Measurements from ENCODE around the gene TRAP1. TPM values are rescaled to one million over a fixed set of nuclear protein-coding genes. Genes with fewer than 3 reads are reported as not detected.
"Not testable (repeated sequence)": the region's sequence is repeated elsewhere in the genome, so short reads cannot be mapped to it uniquely, and the experiment has no call there.

TRAP1 gene
- total and polyA plus RNA-seq, 5 donors from 2014 or later: 38.7 to 65.0 (median 48.0) TPM

DNA sequence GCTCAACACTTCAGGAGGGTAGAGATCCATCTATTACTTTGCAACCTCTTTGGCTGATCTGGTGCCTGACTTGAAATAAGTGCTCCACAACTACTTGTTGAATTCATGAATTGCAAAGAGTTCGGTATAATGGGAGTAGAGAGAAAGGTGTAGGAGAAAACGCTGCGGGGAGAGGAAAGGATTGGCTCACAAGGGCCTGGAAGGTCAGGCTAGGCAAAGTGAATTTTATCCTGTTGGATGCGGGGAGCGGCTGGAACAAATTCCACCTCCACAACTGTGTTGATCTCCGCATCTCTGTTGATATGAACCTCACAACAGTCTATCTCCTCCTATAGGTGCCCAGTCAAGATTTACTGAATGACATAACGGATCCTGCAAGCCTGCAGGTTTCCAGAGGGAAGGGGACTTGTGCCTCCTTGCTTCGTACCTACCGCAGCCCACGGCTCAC is 106.6 kb downstream of the TRAP1 start:
- Mint-ChIP-seq H3K36me3 (peaks cover 19% of the 10 kb centered on the region), H3K4me1 (peaks cover 18 to 60% (median 45%) of the 10 kb centered on the region in 4 donors), H3K27ac (peak overlapping the region in 2 of 3 donors; percentile 90 to 98), H3K4me3 (peak overlapping the region; percentile 94 to 100 (median 99)), H3K9me3 (peaks cover 0 to 1% (median 0%) of the 10 kb centered on the region in 7 donors), H3K27me3 (no peaks in the 10 kb centered on the region)
- Histone ChIP-seq H3K4me3 (ENCODE audit: low read depth, low read length) (peak overlapping the region; percentile 86), H3K36me3 (ENCODE audit: control insufficient read depth, insufficient read depth, low read length) (no peaks in the 10 kb centered on the region), H3K27ac (ENCODE audit: insufficient read depth, low read length, poor library complexity, severe bottlenecking) (peak overlapping the region; percentile 87), H3K4me1 (ENCODE audit: control insufficient read depth, insufficient read depth, low read length, poor library complexity, severe bottlenecking) (peaks cover 35% of the 10 kb centered on the region), H3K27me3 (ENCODE audit: control insufficient read depth, insufficient read depth, low read length) (no peaks in the 10 kb centered on the region), H3K9me3 (ENCODE audit: control insufficient read depth in 2 of 2, low read length in 2 of 2) (no peaks in the 10 kb centered on the region)
- DNase-seq (peak in 1 of 3 donors; percentile 30), ATAC-seq (ENCODE audit: low read depth in 2 of 2) (no peak)

- Histone ChIP-seq H3K27me3 (ENCODE audit: control insufficient read depth, insufficient read depth, low read length) (no peaks in the 10 kb centered on the region), H3K27ac (ENCODE audit: insufficient read depth, low read length, poor library complexity, severe bottlenecking) (peak overlapping the region; percentile 87), H3K36me3 (ENCODE audit: control insufficient read depth, insufficient read depth, low read length) (no peaks in the 10 kb centered on the region), H3K4me1 (ENCODE audit: control insufficient read depth, insufficient read depth, low read length, poor library complexity, severe bottlenecking) (peaks cover 28% of the 10 kb centered on the region), H3K4me3 (ENCODE audit: low read depth, low read length) (peak overlapping the region; percentile 86), H3K9me3 (ENCODE audit: control insufficient read depth in 2 of 2, low read length in 2 of 2) (no peaks in the 10 kb centered on the region)
- ATAC-seq (ENCODE audit: low read depth in 2 of 2): no peak
- Mint-ChIP-seq H3K4me1 (peaks cover 12 to 54% (median 39%) of the 10 kb centered on the region in 4 donors), H3K27ac (peak overlapping the region in 2 of 3 donors; percentile 90 to 98), H3K36me3 (peaks cover 16% of the 10 kb centered on the region), H3K9me3 (peaks cover 0 to 1% (median 0%) of the 10 kb centered on the region in 7 donors), H3K4me3 (peak overlapping the region; percentile 94 to 100 (median 99)), H3K27me3 (no peaks in the 10 kb centered on the region)
- DNase-seq: no peak
Measured at GRCh38 chr16:3609895-3610697, 107.2 kb downstream of the TRAP1 start.

DNA sequence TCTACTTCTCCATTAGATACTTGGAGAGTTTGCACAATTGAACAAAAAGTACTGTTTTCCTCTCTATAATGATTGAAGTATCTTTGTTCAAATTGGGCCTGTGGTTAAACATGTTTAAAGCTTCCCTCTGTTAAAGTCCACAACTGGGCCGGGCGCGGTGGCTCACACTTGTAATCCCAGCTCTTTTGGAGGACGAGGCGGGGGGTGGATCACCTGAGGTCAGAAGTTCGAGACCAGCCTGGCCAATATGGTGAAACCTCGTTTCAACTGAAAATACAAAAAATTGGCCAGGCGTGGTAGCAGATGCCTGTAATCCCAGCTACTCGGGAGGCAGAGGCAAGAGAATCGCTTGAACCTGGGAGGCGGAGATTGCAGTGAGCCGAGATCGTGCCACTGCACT is 108.3 kb downstream of the TRAP1 start:
- ATAC-seq (ENCODE audit: low read depth in 2 of 2); H3K9me3 Mint-ChIP-seq; H3K9me3 ChIP-seq (ENCODE audit: control insufficient read depth in 2 of 2, low read length in 2 of 2); H3K27ac ChIP-seq (ENCODE audit: insufficient read depth, low read length, poor library complexity, severe bottlenecking); H3K36me3 Mint-ChIP-seq; H3K27me3 ChIP-seq (ENCODE audit: control insufficient read depth, insufficient read depth, low read length); H3K27me3 Mint-ChIP-seq; H3K4me3 ChIP-seq (ENCODE audit: low read depth, low read length); DNase-seq; H3K36me3 ChIP-seq (ENCODE audit: control insufficient read depth, insufficient read depth, low read length): not testable (repeated sequence)
- H3K4me3 Mint-ChIP-seq: peak overlapping the region in 2 of 4 donors; percentile 76 to 98
- peak overlapping the region in 2 of 3 donors; percentile 7 to 38 for H3K27ac Mint-ChIP-seq
- peaks cover 28% of the 10 kb centered on the region for H3K4me1 ChIP-seq (ENCODE audit: control insufficient read depth, insufficient read depth, low read length, poor library complexity, severe bottlenecking)
- peaks cover 10 to 44% (median 30%) of the 10 kb centered on the region in 4 donors for H3K4me1 Mint-ChIP-seq

DNA sequence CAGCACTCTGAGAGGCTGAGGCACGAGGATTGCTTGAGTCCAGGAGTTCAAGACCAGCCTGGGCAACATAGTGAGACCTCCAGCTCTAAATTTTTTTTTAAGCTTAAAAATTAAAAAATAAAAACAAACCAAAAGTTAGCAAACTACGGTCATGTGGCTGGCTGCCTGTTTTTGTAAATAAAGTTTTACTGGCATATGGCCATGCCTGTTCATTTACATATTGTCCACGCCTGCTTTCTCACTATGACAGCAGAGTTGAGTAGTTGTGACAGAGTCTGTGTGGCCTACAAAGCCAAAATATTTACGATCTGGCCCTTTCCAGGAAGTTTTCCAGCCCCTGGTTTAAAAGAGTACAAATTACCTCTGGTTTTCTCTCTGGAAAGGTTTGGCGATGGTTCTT is 109.3 kb downstream of the TRAP1 start:
- Histone ChIP-seq H3K4me3 (ENCODE audit: low read depth, low read length) (no peak overlapping the region), H3K9me3 (ENCODE audit: control insufficient read depth in 2 of 2, low read length in 2 of 2) (no peaks in the 10 kb centered on the region), H3K36me3 (ENCODE audit: control insufficient read depth, insufficient read depth, low read length) (no peaks in the 10 kb centered on the region), H3K4me1 (ENCODE audit: control insufficient read depth, insufficient read depth, low read length, poor library complexity, severe bottlenecking) (peaks cover 21% of the 10 kb centered on the region), H3K27ac (ENCODE audit: insufficient read depth, low read length, poor library complexity, severe bottlenecking) (no peak overlapping the region), H3K27me3 (ENCODE audit: control insufficient read depth, insufficient read depth, low read length) (no peaks in the 10 kb centered on the region)
- Mint-ChIP-seq H3K4me1 (peaks cover 10 to 36% (median 23%) of the 10 kb centered on the region in 4 donors), H3K36me3 (peaks cover 10% of the 10 kb centered on the region), H3K27ac (no peak overlapping the region), H3K27me3 (no peaks in the 10 kb centered on the region), H3K4me3 (no peak overlapping the region), H3K9me3 (peaks cover 0 to 1% (median 0%) of the 10 kb centered on the region in 7 donors)
- DNase-seq (no peak), ATAC-seq (ENCODE audit: low read depth in 2 of 2) (no peak)

Other genes with a start within 250 kb of the TRAP1 start
- not detected for gene C16orf90, start 222.0 kb downstream of the TRAP1 start, total RNA-seq
- not detected for gene C16orf90, start 222.0 kb downstream of the TRAP1 start, polyA plus RNA-seq
- 11.3 TPM for gene CLUAP1, start 216.5 kb downstream of the TRAP1 start, total RNA-seq
- 10 to 100 TPM; 20.6 to 35.1 (median 21.3) TPM for gene CLUAP1, start 216.5 kb downstream of the TRAP1 start, polyA plus RNA-seq
- 97.0 TPM for gene NLRC3, start 140.1 kb downstream of the TRAP1 start, total RNA-seq
- gene NLRC3, start 140.1 kb downstream of the TRAP1 start, polyA plus RNA-seq: 10 to 100 TPM; 23.2 to 28.3 (median 26.8) TPM
- 5.4 TPM for gene SLX4, start 105.9 kb downstream of the TRAP1 start, total RNA-seq
- under 1 TPM; 0.24 to 0.83 (median 0.42) TPM for gene SLX4, start 105.9 kb downstream of the TRAP1 start, polyA plus RNA-seq
- 41.9 TPM for gene DNASE1, start 62.8 kb downstream of the TRAP1 start, total RNA-seq
- 1 to 10 TPM; 1.6 to 4.0 (median 3.6) TPM for gene DNASE1, start 62.8 kb downstream of the TRAP1 start, polyA plus RNA-seq
- 192 TPM for gene CREBBP, start 163.2 kb upstream of the TRAP1 start, total RNA-seq
- gene CREBBP, start 163.2 kb upstream of the TRAP1 start, polyA plus RNA-seq: 1 to 10 TPM; 3.3 to 8.1 (median 4.0) TPM